Posterior cingulate gyrus (tissue), 11 donors: ENCODE data around the gene MYL7.
A peak's percentile ranks its signal among the peaks of the same experiment; 100 is the strongest.
"Not testable (repeated sequence)": the region's sequence is repeated elsewhere in the genome, so short reads cannot be mapped to it uniquely, and the experiment has no call there.

Experiments used
- DNase-seq, 10 donors: peaks; one replicate each; pipeline versions ENCODE4 v3.0.0 to v3.0.0-alpha.2; 2020 to 2021; ENCODE audit warnings: mixed read lengths in 3 of 10
- intact Hi-C: fragments of 100-400 bp; cut with DNase I; formaldehyde crosslinking; loops from one replicate; pipeline ENCODE4 v1.15.1; 2023

MYL7 gene, protein sequence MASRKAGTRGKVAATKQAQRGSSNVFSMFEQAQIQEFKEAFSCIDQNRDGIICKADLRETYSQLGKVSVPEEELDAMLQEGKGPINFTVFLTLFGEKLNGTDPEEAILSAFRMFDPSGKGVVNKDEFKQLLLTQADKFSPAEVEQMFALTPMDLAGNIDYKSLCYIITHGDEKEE

GRCh38 chr7:44141221-44141850 lies at the start of gene MYL7:
Gene MYL7, minus strand, starts transcription at chr7:44141332. Its CDS starts 27 bp downstream, at chr7:44141305.
- intact Hi-C loops, result no loop called here
- DNase-seq, result peak in 2 of 10 donors; percentile 35 to 75

GRCh38 chr7:44189993-44190872 lies 49.1 kb upstream of the MYL7 start:
- intact Hi-C loops, result loop anchor here (10.0 kb wide), 1 partner anchor 65 kb away; the partner anchor contains the start of gene POLD2
- peak in 1 of 10 donors; percentile 70 for DNase-seq

DNA sequence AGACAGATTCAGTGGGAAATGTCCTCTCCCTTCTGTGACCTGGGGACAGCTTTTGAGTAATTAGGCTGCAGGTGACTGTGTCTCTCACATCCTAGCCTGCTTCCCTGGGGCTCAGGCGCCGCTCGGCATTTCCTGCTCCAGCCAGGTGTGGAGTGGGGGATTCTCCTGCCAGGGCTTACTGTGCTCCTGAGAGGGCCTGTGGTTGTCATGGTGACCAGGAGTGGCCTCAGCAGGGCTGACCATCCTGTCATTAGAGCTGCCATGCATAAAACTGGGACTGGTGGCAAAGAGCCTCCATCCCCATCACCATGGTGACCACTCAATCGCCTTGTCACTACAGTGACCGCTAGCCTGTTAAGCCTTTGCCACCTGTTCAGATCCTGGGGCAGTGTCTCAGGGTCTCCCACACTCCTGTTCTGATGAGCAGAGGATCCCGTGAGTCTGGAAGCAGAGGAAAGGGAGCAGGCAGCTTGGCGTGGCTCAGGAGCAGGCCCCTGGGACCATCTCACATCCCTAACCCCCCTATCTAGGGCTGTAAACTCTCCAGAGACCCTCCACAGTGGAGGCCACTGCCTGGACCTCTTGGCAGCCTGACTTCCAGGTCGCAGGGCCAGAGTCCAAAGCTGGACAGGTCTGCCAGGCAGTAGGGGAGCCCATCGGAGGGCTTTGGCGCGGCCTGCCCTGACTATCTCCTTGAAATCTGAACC lies 48.3 kb upstream of the MYL7 start, which contains the start of gene GCK:
TSS of gene GCK (minus strand) at position 154 of the 707 bp plus-strand sequence. CDS start 486 bp downstream, outside the sequence.
- peak in 1 of 10 donors; percentile 62 for DNase-seq
- intact Hi-C loops, result no loop called here

DNA sequence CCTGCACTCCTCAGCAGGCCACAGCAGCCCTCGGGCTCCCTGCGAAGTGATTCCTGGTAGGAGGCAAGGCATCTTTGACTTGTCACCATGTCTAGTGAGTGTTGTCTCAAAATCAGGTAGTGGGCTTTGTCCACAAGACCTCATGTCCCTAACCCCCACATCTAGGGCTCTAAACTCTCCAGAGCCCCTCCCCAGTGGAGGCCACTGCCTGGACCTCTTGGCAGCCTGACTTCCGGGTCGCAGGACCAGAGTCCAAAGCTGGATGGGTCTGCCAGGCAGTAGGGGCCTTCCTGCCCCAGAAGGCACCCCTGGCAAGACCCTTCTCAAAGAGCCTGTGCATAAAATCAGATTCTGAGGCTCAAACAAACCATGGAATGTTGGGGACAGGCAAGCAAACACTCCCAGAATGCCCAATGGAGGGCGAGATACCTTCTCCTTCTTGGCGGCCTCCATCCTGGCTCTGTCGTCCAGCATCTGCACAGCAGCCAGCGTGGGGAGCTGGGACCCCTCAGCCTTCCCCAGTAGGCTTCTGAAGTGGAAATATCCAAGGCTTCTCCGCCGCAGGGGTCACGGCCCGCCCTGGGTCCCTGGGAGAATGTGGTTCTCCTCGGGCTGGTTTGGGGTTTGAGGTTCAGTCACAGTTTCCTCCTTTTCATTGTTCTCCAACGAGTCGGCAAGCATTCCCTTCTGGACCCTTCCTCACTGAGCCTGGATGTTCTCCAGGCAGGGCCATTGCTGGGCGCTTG lies 47.5 kb upstream of the MYL7 start:
- peak in 1 of 10 donors; percentile 50 for DNase-seq
- intact Hi-C loops, result no loop called here

- intact Hi-C loops, result no loop called here
- peak in 1 of 10 donors; percentile 70 for DNase-seq
Observed at GRCh38 chr7:44187636-44188416, 46.7 kb upstream of the MYL7 start.

DNA sequence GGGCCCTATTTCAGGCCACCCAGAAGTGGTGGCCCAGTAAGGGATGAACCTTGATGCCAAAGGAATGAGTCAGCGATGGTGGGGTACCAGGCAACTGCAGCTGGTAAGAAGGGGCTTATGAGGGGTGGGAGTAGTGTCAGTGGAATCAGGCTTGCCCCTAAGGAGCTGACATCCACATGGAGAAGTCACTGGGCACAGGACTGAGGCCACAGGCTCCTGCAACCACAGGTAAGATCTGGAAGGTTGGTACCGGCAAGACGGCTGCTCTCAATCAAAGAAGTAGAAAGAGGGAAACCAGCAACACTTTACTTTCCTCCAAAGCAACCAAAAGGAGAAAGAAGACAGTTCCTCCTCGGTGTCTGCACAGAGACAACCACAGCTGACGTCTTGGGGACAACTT lies 45.6 kb upstream of the MYL7 start:
- DNase-seq, result no peak
- intact Hi-C loops, result no loop called here

GRCh38 chr7:44185729-44186128 lies 44.6 kb upstream of the MYL7 start:
- DNase-seq, result peak in 1 of 10 donors; percentile 70
- intact Hi-C loops, result no loop called here

- intact Hi-C loops, result no loop called here
- no peak for DNase-seq
Observed at GRCh38 chr7:44184873-44185446, 43.8 kb upstream of the MYL7 start.

DNA sequence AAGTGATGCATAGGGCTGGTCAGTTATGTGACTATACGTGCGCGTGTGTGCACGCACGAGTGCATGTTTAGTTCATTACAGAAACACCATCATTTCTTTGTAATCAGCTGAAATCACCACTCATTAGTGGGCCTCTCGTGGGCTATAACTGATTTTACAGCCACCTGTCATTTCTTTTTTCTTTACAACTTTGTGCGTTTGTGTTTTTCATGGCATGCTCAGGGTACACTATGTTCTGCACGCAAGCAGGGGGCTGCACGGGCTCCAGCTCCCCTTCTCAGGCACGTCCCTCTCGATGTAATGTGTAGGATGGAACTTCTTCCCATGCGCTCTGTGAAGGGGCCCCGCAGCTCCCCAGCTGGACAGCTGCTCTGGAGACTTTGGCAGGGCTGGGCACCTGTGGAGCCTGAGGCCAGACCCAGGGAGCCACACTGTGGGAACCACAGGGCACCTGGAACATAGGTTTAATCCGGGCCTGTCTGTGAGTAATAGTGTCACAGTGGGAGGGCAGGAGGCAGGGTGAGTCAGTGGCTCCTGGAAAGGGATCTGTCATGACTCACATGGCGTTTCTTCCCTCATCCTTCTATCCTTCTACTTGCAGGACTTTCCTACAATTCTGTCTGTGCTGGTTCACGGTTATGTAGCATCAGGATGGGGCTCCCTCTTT lies 43.2 kb upstream of the MYL7 start:
- intact Hi-C loops, result no loop called here
- peak in 1 of 10 donors; percentile 66 for DNase-seq

GRCh38 chr7:44183386-44183785 lies 42.3 kb upstream of the MYL7 start:
- no peak for DNase-seq
- intact Hi-C loops, result no loop called here

GRCh38 chr7:44182827-44183226 lies 41.7 kb upstream of the MYL7 start:
- intact Hi-C loops, result no loop called here
- no peak for DNase-seq

DNA sequence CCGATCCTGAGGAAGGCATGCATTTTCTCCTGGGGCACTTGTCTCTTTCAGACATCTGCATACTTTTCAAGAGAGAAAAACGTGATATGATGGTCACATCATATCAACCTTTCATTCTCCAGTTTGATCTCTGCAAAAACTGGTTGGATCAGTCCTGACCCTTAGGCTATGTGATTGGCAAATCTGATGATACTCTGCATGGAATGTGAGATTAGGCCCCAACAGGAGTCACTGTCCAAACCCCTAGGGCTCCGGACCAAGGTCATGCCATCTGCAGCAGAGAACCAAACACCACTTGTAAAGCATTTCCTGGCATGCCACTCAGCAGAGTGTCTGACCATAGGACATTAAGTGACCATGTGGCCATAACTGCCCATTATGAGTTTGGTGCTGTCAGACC lies 39.5 kb upstream of the MYL7 start:
- no peak for DNase-seq
- intact Hi-C loops, result no loop called here

DNA sequence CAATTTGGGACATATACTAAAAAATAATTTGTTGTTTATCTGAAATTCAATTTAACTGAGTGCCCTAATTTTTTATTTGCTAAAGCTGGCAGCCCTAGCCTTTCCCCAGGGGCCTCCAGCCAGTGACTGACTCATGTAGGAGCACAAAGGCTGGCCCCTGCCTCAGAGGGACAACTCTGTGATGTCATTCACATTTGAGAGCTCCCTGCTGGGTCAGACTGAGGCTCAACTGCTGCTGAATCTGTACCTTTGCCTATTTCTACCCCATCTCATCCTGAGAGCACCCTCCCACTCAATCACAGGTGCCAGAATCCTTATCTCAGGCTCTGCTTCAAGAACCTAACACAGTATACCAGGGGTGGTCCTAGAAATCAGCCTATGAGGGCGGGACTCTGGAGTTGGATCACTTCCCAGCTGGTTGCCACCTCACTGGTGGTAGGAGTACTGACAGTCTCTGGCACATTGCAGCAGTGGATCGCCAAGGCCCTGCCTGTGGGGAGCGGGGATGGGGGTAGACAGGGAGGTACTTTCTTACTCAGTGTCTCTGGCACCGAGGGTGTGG lies 36.5 kb upstream of the MYL7 start:
- intact Hi-C loops, result no loop called here
- peak in 5 of 10 donors; percentile 50 to 81 (median 77) for DNase-seq

- intact Hi-C loops, result no loop called here
- DNase-seq, result no peak
Observed at GRCh38 chr7:44176486-44176885, 35.4 kb upstream of the MYL7 start.

DNA sequence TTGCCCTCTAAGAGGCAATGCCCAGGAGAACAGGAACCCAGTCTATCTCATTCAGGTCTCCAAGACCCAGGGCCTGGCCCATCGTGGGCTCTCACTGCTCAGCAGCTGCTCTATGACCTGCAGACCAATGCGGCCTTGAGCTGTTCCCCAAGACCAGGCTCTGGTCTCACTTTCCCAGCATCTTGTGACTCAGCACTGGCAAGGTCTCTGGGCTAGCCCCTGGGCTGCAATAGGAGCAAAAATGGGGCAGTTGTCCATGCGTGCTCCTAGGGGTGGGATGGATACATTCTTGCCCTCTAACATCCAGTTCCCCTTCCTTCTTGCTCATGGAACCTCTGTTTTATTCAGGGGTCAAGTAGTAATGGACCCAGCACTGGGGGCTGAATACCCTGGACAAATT lies 34.6 kb upstream of the MYL7 start:
- intact Hi-C loops, result no loop called here
- peak in 1 of 10 donors; percentile 54 for DNase-seq

DNA sequence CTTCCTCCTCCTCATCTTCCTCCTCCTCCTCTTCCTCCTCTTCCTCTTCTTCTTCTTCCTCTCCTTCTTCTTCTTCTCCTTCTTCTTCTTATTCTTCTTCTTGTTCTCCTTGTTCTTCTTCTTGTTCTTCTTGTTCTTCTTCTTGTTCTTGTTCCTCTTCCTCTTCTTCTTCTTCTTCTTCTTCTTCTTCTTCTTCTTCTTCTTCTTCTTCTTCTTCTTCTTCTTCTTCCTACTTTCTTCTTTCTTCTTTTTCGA lies 33.5 kb upstream of the MYL7 start:
- intact Hi-C loops, DNase-seq: not testable (repeated sequence)

- DNase-seq, result no peak
- intact Hi-C loops, result no loop called here
Observed at GRCh38 chr7:44173911-44174693, 33.0 kb upstream of the MYL7 start.
